Right lobe of liver (tissue), 6 donors: ENCODE results near the gene MTA1. TPM values are rescaled to one million over a fixed set of nuclear protein-coding genes. Genes with fewer than 3 reads are reported as not detected.

ENCODE experiments used
- ATAC-seq, 4 donors: fragments of 200-7000 bp; cut with Tn5 transposase; one replicate each; pipeline ENCODE4 v1.9.1; 2020; ENCODE audit warnings: mild to moderate bottlenecking in 4 of 4, moderate library complexity in 4 of 4
- DNase-seq, 3 donors: peaks; one replicate each; pipeline ENCODE4 v3.0.0-alpha.2; 2020
- H3K27ac ChIP-seq, 3 donors: fragments of 200-600 bp; one replicate each; pipeline ENCODE4 v1.8.0; 2022
- H3K27me3 ChIP-seq, 2 donors: fragments of 200-600 bp; one replicate each; pipeline ENCODE4 v1.8.0; 2022
- H3K36me3 ChIP-seq, 4 donors: fragments of 200-600 bp; sonication (generic) in 1 of 4; one replicate each; pipeline versions ENCODE4 v1.5.1 to v1.8.0; 2017 to 2022; ENCODE audit warnings: control low read depth in 1 of 4
- H3K4me1 ChIP-seq, 4 donors: fragments of 200-600 bp; sonication (generic) in 1 of 4; one replicate each; pipeline versions ENCODE4 v1.5.1 to v1.8.0; 2017 to 2022; ENCODE audit warnings: control low read depth in 1 of 4
- H3K4me3 ChIP-seq, 3 donors: fragments of 200-600 bp; one replicate each; pipeline ENCODE4 v1.8.0; 2022
- H3K9me3 ChIP-seq, 4 donors: fragments of 200-600 bp; sonication (generic) in 1 of 4; one replicate each; pipeline versions ENCODE4 v1.5.1 to v1.8.0; 2017 to 2022; ENCODE audit warnings: control low read depth in 1 of 4
- POLR2A ChIP-seq: fragments of 450-650 bp; IDR thresholded peaks from one replicate; pipeline ENCODE4 v1.6.1; 2017; ENCODE audit warnings: antibody characterized with exemption, mild to moderate bottlenecking
- WGBS: methylation state at CpG from one replicate; pipeline ENCODE4 v1.1.6; 2018; ENCODE audit warnings: low coverage, low lambda C conversion rate; ENCODE audit not compliant: insufficient coverage; ENCODE audit errors: missing lambda C conversion rate; 5-methylcytosine and 5-hydroxymethylcytosine counted together
- intact Hi-C, 2 donors: fragments of 100-400 bp; cut with DNase I; formaldehyde crosslinking; loops; one replicate each; pipeline versions ENCODE4 v1.11.2 to v1.14.1; 2022
- total RNA-seq, 6 experiments: library from RNA; depleted of rRNA in 2 of 6; stranded (reverse); fragments of >200 nt in 2 of 6; fragmentation: NEBNext Ultra II Directional in 3 of 6; extraction: Animal tissue kit (Norgen Biotek cat#: 25700) in 3 of 6; gene quantifications; one replicate each; pipeline versions ENCODE4 v1.1.0 to v1.2.4, GENCODE V29; 2016 to 2023
- TF ChIP-seq, protein P1 (sequence below), 4 donors: fragments of 200-600 bp in 3 of 4; fragments of 450-650 bp in 1 of 4; IDR thresholded peaks; one replicate each; pipeline versions ENCODE4 v1.5.1 to v1.8.0; 2016 to 2022; ENCODE audit warnings: antibody characterized with exemption in 4 of 4, mild to moderate bottlenecking in 2 of 4
- donor health status: DM: no; HTN: yes; CAD: no.
- donor health status: DM: no; HTN: no; CAD: no.
- donor health status: DM: no; HTN: no; CAD: no.
- donor health status: DM: no; HTN: yes; CAD: no.
- donor health status: DM: no; HTN: yes; CAD: no.

The MTA1 gene
- total RNA-seq, 6 experiments from 2014 or later = 18.6 to 45.1 (median 29.2) TPM

DNA sequence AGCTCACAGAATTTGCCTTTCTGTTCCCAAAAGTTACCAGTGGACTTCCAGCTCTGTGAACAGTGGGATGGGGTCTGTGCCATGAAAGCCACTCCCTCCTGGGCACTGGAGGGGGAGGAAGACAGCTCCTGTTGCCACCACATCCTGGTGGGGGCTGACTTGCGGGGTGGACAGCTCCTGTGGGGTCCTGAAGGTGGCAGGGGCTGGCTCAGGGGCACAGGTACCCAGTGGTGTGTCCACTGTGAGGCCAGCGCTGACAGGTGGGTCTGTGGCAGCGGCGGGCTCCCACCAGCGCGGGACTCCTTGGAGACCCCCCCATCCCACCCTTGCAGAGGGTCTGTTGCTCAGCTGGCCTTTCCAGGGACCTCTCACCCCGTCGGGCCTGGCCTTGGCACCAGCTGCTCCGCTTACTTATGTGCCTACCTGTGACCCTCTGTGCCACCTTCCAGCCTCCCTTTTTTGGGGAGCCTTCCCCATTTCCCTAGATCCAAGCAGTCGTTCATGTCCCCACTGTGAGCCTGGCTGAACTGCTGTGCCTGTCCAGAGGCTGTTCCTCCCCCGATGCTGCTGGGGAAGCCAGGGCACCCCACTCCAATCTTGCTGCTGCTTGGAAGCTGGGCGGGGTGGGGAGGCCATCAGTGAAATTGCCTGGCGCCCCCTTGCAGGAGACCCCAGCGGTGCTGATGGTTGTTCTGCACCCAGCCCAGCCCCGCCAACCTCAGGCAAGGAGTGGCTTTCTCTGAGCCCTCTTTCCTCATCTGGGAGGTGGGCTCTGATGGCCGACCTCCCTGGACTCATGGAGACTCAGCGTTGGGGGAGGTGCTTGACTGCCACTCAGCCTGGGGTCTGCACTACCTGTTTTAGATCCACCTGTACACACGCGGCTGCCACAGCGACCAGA, 73.6 kb downstream of the MTA1 start:
- WGBS = no CpG with 5 or more reads among the region's 20 CpGs
- DNase-seq = peak in 2 of 3 donors; percentile 48 to 53
- TF ChIP-seq, protein P1, sequence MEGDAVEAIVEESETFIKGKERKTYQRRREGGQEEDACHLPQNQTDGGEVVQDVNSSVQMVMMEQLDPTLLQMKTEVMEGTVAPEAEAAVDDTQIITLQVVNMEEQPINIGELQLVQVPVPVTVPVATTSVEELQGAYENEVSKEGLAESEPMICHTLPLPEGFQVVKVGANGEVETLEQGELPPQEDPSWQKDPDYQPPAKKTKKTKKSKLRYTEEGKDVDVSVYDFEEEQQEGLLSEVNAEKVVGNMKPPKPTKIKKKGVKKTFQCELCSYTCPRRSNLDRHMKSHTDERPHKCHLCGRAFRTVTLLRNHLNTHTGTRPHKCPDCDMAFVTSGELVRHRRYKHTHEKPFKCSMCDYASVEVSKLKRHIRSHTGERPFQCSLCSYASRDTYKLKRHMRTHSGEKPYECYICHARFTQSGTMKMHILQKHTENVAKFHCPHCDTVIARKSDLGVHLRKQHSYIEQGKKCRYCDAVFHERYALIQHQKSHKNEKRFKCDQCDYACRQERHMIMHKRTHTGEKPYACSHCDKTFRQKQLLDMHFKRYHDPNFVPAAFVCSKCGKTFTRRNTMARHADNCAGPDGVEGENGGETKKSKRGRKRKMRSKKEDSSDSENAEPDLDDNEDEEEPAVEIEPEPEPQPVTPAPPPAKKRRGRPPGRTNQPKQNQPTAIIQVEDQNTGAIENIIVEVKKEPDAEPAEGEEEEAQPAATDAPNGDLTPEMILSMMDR (IDR thresholded peaks at IDR 0.05) = no peak
- no peak for TF ChIP-seq POLR2A
- ATAC-seq = no peak
- peak overlapping the region in 1 of 3 donors; percentile 86 for H3K27ac ChIP-seq
- no peaks in the 10 kb centered on the region for H3K9me3 ChIP-seq
- no peak overlapping the region for H3K4me3 ChIP-seq
- intact Hi-C loops = no loop called here
- no peaks in the 10 kb centered on the region for H3K27me3 ChIP-seq
- H3K4me1 ChIP-seq = peaks cover 0 to 52% (median 23%) of the 10 kb centered on the region in 4 donors
- no peaks in the 10 kb centered on the region for H3K36me3 ChIP-seq

GRCh38 chr14:105493921-105494605, 74.4 kb downstream of the MTA1 start:
- intact Hi-C loops = no loop called here
- H3K27ac ChIP-seq = no peak overlapping the region
- 80% methylated on average over 2 of the region's 16 CpGs for WGBS
- peaks cover 0 to 3% (median 0%) of the 10 kb centered on the region in 4 donors for H3K36me3 ChIP-seq
- ATAC-seq (no peak), DNase-seq (peak in 1 of 3 donors; percentile 48)
- H3K4me1 ChIP-seq = peaks cover 0 to 53% (median 23%) of the 10 kb centered on the region in 4 donors
- no peak overlapping the region for H3K4me3 ChIP-seq
- no peaks in the 10 kb centered on the region for H3K27me3 ChIP-seq
- H3K9me3 ChIP-seq = no peaks in the 10 kb centered on the region
- TF ChIP-seq, protein P1 (IDR thresholded peaks at IDR 0.05) = no peak
- TF ChIP-seq POLR2A = no peak

DNA sequence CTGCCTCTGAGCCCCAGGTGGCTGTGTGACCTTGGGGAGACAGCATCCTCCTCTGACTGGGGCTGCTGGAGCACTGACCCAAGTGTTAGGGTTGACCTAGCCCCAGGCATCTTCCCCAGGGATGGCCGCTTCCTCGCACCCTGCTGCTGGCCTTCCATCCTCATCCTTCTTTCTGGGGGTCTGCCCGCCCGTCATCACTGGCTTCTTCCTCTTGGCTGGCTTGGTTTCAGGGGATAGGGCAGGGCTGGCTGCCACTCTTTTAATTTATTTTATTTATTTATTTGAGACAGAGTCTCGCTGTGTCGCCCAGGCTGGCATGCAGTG, 74.9 kb downstream of the MTA1 start:
- TF ChIP-seq POLR2A = no peak
- TF ChIP-seq, protein P1 (IDR thresholded peaks at IDR 0.05) = no peak
- WGBS = 96% methylated on average over 4 of the region's 6 CpGs
- no peaks in the 10 kb centered on the region for H3K27me3 ChIP-seq
- intact Hi-C loops = no loop called here
- H3K4me1 ChIP-seq = peaks cover 0 to 53% (median 23%) of the 10 kb centered on the region in 4 donors
- peaks cover 0 to 3% (median 0%) of the 10 kb centered on the region in 4 donors for H3K36me3 ChIP-seq
- DNase-seq (no peak), ATAC-seq (no peak)
- no peaks in the 10 kb centered on the region for H3K9me3 ChIP-seq
- no peak overlapping the region for H3K4me3 ChIP-seq
- no peak overlapping the region for H3K27ac ChIP-seq

DNA sequence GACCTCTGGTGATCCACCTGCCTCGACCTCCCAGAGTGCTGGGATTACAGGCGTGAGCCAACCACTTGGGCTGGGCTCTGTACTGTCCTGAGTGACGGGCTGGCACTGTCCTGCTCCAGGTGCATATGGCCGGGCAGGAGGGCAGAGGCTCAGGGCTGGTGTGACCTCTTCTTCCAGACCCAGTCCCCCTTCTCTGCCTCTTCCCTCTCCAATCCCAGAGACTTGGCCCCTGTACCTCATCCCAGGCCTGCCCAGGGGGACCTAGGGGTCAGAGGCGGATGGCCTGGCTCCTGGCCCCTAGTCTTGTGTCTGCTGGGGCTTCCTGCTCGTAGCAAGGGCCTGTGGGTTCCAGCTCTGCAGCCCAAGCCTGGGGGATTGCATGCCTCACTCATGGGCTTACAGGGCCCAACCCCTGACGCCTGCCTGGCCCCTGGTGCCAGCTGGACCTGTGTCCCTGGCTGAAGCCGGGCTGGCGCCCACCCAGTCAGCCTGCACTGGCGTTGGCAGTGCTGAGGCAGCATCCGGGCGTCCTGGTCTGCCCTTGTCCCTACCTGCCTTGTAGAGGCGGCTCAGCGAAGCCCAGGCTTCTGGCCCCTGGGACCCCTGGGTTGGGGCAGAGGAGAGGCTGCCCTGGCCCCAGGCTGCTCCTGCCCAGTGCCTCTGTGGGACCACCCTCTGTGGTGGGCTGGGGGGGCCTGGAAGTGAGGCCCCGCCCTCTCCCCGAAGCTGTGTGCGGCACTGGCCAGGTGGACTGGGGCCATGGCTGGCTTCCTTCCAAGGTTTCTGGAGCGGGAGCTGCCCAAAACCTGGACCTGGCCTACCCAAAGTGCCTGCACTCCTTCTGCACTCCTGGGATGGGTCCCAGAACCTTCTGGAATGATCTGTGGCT, 75.7 kb downstream of the MTA1 start:
- TF ChIP-seq, protein P1 (IDR thresholded peaks at IDR 0.05) = no peak
- TF ChIP-seq POLR2A = no peak
- Histone ChIP-seq H3K4me3 (peak overlapping the region in 2 of 3 donors; percentile 38 to 50), H3K36me3 (peaks cover 0 to 3% (median 0%) of the 10 kb centered on the region in 4 donors), H3K27ac (peak overlapping the region; percentile 47 to 97 (median 88)), H3K27me3 (no peaks in the 10 kb centered on the region), H3K4me1 (peaks cover 0 to 47% (median 23%) of the 10 kb centered on the region in 4 donors), H3K9me3 (no peaks in the 10 kb centered on the region)
- peak; percentile 75 to 96 (median 94) for DNase-seq
- intact Hi-C loops = no loop called here
- ATAC-seq = peak; percentile 5 to 33 (median 24)
- WGBS = 40% methylated on average over 2 of the region's 18 CpGs
